Fibroblast of pulmonary artery (primary cell): Measurements from ENCODE around the gene PLEKHB1.

Experiments
- DNase-seq: peaks from one replicate; pipeline ENCODE4 v3.0.0-alpha.2; 2010; ENCODE audit warnings: low read depth
- H3K4me3 ChIP-seq: replicated peaks from 2 replicates; pipeline ENCODE4 v1.5.1; 2011; ENCODE audit warnings: low read depth, mild to moderate bottlenecking, control low read depth, low read length, moderate library complexity
- CTCF ChIP-seq: IDR thresholded peaks from 2 replicates; pipeline ENCODE4 v1.5.1; 2011; ENCODE audit warnings: mild to moderate bottlenecking, control low read depth, low read length, inconsistent platforms; ENCODE audit errors: missing control alignments

Gene PLEKHB1

GRCh38 chr11:73652856-73653559, 6.6 kb downstream of the PLEKHB1 start:
- no peak overlapping the region for H3K4me3 ChIP-seq
- no peak for DNase-seq
- no peak for TF ChIP-seq CTCF

GRCh38 chr11:73653996-73654395, 7.6 kb downstream of the PLEKHB1 start:
- no peak for DNase-seq
- TF ChIP-seq CTCF, result no peak
- H3K4me3 ChIP-seq, result no peak overlapping the region

DNA sequence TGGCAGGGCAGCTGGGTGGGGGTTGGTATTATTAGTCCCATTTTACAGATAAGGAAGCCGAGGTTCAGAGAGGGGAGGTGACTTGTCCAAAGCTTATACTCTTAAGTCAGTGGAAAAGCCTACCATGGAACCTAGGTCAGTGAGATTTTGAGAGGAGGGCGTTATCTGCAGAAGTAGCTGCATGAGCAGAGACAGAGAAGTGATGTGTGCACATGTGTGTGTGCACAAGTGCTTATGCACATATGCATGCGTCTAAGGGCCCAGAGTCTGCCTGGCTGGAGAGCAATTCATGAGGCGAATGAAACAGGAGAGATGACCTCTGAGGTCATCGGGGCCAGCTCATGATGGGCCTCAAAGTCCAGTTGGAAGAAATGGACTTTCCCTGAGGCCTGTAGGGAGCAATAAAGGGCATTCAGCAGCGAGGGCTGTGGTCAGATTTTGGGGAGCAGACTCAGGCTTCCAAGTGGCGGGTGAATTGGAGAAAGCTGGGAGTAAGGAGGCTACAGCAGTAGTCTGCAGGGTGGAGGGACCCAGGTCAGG, 8.2 kb downstream of the PLEKHB1 start:
- no peak for DNase-seq
- TF ChIP-seq CTCF, result no peak
- H3K4me3 ChIP-seq, result no peak overlapping the region

DNA sequence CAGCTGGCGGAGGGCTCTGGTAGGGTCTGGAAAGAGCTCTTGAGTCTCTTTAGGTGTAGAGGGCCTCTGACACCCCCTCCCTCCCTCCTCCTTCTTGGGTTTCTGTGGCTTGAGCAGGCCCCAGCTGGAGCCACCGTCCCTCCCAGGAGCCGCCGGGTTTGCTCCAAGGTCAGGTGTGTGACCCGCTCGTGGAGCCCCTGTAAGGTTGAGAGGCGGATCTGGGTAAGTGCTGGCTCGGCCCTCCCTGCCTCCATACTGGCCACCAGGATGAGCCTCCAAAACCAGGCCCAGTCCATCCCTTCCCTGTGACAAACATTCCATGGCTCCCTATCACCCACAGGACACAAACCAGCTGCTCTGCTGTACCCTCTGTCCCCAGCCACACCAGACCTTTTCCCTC, 9.3 kb downstream of the PLEKHB1 start:
- no peak for DNase-seq
- H3K4me3 ChIP-seq, result no peak overlapping the region
- no peak for TF ChIP-seq CTCF

- no peak for TF ChIP-seq CTCF
- no peak for DNase-seq
- no peak overlapping the region for H3K4me3 ChIP-seq
These were observed 10.6 kb downstream of the PLEKHB1 start for GRCh38 chr11:73656985-73657384.

GRCh38 chr11:73659961-73660360, 13.6 kb downstream of the PLEKHB1 start:
- no peak for TF ChIP-seq CTCF
- no peak overlapping the region for H3K4me3 ChIP-seq
- DNase-seq, result no peak
